HUES48 (cell line): ENCODE data around the gene TAS2R39.
"Not testable (repeated sequence)": the region's sequence is repeated elsewhere in the genome, so short reads cannot be mapped to it uniquely, and the experiment has no call there.

Experiments used
- H3K27ac ChIP-seq: one replicate; pipeline ENCODE4 v1.7.0; 2013; ENCODE audit warnings: low read depth, low read length, inconsistent platforms
- H3K27me3 ChIP-seq: 2 replicates; pipeline ENCODE4 v1.6.1; 2013; ENCODE audit warnings: mild to moderate bottlenecking, low read length; ENCODE audit not compliant: control insufficient read depth, insufficient read depth
- H3K36me3 ChIP-seq: 2 replicates; pipeline ENCODE4 v1.6.1; 2013; ENCODE audit warnings: low read length; ENCODE audit not compliant: control insufficient read depth, insufficient read depth
- H3K4me1 ChIP-seq: 2 replicates; pipeline ENCODE4 v1.6.1; 2013; ENCODE audit warnings: mild to moderate bottlenecking, low read length; ENCODE audit not compliant: control insufficient read depth, insufficient read depth
- H3K4me3 ChIP-seq: 2 replicates; pipeline ENCODE4 v1.5.1; 2013; ENCODE audit warnings: mild to moderate bottlenecking, low read depth, low read length
- H3K9ac ChIP-seq: 2 replicates; pipeline ENCODE4 v1.6.1; 2013; ENCODE audit warnings: mild to moderate bottlenecking, low read depth, low read length, moderate library complexity
- H3K9me3 ChIP-seq: 2 replicates; pipeline ENCODE4 v1.6.1; 2013; ENCODE audit warnings: low read length; ENCODE audit not compliant: control insufficient read depth, insufficient read depth

Gene TAS2R39

DNA sequence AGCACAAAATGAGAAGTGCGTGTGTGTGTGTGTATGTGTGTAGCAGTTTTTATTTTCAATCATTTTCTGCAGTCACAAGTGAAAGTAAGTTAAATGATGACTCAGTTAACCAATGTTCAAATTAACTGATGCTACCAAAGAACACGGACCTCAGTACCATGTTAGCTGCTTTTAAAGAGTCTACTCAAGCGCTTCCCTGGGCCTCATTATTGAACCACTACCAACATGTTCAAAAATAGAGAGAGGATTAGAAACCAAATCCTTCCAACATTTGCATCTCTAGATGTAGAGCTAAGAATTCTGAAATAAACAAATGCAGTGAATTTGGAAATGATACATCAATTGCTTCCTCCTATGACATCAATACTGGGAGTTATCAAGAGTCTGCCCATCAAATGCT, at the start of gene TAS2R39:
TSS of gene TAS2R39 (plus strand) at position 396 of the 400 bp plus-strand sequence. CDS start at position 396, 0 bp downstream.
- H3K9ac ChIP-seq: no peak within 1 kb of the TSS
- no peaks in the 10 kb centered on the region for H3K27me3 ChIP-seq
- H3K36me3 ChIP-seq: no peaks in the 10 kb centered on the region
- H3K4me3 ChIP-seq: no peak within 1 kb of the TSS
- H3K4me1 ChIP-seq: peaks cover 7% of the 10 kb centered on the region; the same call in 1 of the 2 replicates
- H3K9me3 ChIP-seq: no peaks in the 10 kb centered on the region
- no peak within 1 kb of the TSS for H3K27ac ChIP-seq

DNA sequence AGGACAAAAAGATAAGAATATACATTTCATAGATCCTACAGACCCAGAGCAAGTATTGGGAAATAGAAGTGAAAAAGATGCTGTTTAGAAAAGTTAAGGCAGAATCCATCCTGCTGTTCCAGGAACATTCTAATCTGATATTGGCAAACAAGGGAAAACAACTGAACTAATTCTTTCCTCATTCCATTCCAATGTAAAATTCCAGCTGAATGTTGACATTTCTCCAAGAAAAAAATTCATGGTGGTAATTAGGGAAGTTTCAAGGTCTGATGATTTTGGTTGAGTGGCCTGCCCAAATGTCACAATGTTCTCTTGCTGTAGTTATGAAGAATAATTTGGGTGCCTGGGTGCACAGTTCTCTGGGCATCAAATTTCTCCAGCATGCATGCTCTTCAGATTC, 36.1 kb upstream of the TAS2R39 start:
- Histone ChIP-seq H3K9ac (no peak overlapping the region), H3K27me3 (no peaks in the 10 kb centered on the region), H3K36me3 (no peaks in the 10 kb centered on the region), H3K4me1 (no peaks in the 10 kb centered on the region), H3K9me3 (no peaks in the 10 kb centered on the region), H3K4me3 (no peak overlapping the region), H3K27ac (no peak overlapping the region)

DNA sequence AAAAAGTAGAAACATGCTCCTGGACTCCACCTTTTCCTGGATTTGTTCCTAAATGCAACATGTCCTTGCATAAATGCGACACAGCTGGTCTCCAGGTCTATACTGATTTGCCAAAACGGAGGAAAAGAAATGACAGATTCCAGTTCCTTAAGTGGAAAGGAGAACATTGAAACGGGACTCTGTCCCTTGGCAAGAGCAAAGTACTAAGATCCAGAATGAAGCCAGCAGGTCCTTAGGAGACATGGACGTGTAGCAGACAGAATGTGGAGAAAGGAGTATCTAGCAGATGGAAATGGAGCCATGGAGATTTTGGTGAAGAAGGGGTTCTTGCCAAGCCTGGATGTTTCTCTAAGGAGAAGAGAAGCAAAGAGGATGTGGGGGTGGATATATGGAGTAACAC, 35.2 kb upstream of the TAS2R39 start:
- no peaks in the 10 kb centered on the region for H3K9me3 ChIP-seq
- H3K27me3 ChIP-seq: no peaks in the 10 kb centered on the region
- no peaks in the 10 kb centered on the region for H3K36me3 ChIP-seq
- no peak overlapping the region for H3K9ac ChIP-seq
- H3K4me3 ChIP-seq: no peak overlapping the region
- H3K4me1 ChIP-seq: no peaks in the 10 kb centered on the region
- no peak overlapping the region for H3K27ac ChIP-seq

DNA sequence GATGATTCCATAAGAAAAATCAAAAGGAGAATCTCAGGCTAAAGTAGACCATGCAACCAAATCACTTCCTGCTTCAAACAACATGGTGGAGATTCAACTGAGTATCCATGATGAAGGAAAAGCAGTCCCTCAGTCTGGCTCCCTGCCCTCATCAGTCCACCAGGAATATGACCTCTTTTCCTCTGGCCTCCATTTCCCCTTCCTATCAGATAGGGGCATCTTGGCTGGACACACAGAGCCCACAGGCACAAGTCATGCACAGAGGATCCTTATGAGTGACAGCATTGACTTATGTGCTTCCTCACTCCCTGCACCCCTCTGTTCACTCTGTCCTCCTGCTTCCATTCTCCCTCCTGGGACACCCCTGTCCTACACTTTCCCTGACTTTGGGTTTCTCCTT, 34.6 kb upstream of the TAS2R39 start:
- no peak overlapping the region for H3K4me3 ChIP-seq
- H3K36me3 ChIP-seq: no peaks in the 10 kb centered on the region
- no peaks in the 10 kb centered on the region for H3K27me3 ChIP-seq
- no peak overlapping the region for H3K9ac ChIP-seq
- H3K4me1 ChIP-seq: no peaks in the 10 kb centered on the region
- H3K27ac ChIP-seq: no peak overlapping the region
- no peaks in the 10 kb centered on the region for H3K9me3 ChIP-seq

DNA sequence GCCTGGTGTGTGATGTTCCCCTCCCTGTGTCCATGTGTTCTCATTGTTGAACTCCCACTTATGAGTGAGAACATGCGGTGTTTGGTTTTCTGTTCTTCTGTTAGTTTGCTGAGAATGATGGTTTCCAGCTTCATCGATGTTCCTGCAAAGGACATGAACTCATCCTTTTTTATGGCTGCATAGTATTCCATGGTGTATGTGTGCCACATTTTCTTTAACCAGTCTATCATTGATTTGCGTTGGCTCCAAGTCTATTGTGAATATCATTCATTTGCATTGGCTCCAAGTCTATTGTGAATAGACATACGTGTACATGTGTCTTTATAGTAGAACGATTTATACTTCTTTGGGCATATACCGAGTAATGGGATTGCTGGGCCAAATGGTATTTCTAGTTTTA, 32.5 kb upstream of the TAS2R39 start:
- not testable (repeated sequence) for H3K9me3 ChIP-seq, H3K4me1 ChIP-seq, H3K27ac ChIP-seq, H3K36me3 ChIP-seq, H3K9ac ChIP-seq, H3K27me3 ChIP-seq, H3K4me3 ChIP-seq

DNA sequence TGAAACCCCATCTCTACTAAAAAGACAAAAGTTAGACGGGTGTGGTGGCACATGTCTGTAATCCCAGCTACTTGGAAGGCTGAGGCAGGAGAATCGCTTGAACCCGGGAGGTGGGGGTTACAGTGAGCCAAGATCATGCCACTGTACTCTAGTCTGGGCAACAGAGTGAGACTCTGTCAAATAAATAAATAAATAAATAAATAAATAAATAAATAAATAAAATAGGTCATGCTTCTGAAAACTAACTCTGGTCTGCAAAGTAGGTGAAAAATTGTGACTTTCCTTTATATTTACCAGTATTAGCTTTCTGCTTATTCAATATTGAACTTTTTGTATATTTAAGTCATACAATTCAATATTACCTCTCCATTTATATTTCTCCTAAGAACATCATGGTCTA, 24.6 kb upstream of the TAS2R39 start:
- not testable (repeated sequence) for H3K4me3 ChIP-seq, H3K9ac ChIP-seq, H3K27ac ChIP-seq, H3K9me3 ChIP-seq, H3K27me3 ChIP-seq, H3K4me1 ChIP-seq, H3K36me3 ChIP-seq

DNA sequence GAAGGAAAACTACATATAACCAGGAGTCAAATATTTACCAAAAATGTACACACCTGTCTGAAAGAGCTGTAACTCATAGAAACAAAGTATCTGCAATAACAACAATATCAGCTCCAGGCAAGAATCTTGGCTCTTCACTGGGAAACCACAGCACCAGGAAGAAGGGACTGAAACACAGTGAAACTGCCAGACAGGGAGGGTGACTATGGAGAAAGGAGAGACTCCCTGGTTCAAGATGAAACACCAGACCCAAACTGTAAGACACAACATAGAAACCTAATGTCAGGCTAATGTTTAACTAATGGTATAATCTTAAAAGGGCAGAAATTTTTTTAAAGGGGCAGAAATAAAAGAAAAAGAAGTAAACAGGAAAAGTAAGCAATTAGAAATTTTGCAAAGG, 11.5 kb upstream of the TAS2R39 start:
- Histone ChIP-seq H3K9ac (no peak overlapping the region), H3K4me1 (no peaks in the 10 kb centered on the region), H3K4me3 (no peak overlapping the region), H3K27ac (no peak overlapping the region), H3K27me3 (no peaks in the 10 kb centered on the region), H3K9me3 (peaks cover 11% of the 10 kb centered on the region), H3K36me3 (no peaks in the 10 kb centered on the region)

DNA sequence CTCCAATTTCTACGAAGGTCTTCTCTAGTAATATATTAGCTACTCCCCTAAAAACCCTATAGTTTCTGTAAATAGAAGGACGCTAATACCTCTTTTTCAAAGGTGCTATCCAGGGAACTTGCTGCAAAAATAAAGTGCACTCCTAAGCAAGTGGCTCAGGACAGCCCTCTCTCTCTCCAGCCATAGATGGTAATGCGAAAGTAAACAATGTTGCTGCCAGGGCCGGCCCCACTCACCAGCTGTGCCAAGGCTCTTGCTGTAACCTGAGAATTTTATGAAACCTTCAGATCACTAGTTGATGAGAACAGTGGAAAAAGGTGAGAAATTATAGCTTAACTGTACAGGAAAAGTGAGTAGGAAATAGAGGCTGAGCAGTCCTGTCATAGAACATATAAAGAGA, 10.9 kb upstream of the TAS2R39 start:
- H3K4me3 ChIP-seq: no peak overlapping the region
- peaks cover 7% of the 10 kb centered on the region for H3K9me3 ChIP-seq
- H3K4me1 ChIP-seq: no peaks in the 10 kb centered on the region
- H3K27me3 ChIP-seq: no peaks in the 10 kb centered on the region
- H3K27ac ChIP-seq: no peak overlapping the region
- H3K36me3 ChIP-seq: no peaks in the 10 kb centered on the region
- H3K9ac ChIP-seq: no peak overlapping the region

DNA sequence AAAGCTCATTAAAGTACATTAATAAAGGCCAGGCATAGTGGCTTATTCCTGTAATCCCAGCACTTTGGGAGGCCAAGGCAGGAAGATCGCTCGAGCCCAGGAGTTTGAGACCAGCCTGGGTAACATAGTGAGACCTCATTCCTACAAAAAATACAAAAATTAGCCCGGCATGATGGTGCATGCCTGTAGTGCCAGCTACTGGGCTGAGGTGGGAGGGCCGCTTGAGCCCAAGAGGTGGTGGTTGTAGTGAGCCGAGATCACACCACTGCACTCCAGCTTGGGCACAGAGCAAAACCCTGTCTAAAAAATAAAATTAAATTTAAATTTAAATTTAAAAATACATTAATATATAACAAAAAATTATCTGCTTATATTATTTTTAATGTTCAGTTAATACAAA, 7.1 kb upstream of the TAS2R39 start:
- no peaks in the 10 kb centered on the region for H3K9me3 ChIP-seq
- H3K36me3 ChIP-seq: no peaks in the 10 kb centered on the region
- H3K4me3 ChIP-seq: no peak overlapping the region
- no peak overlapping the region for H3K9ac ChIP-seq
- H3K4me1 ChIP-seq: no peaks in the 10 kb centered on the region
- H3K27ac ChIP-seq: no peak overlapping the region
- no peaks in the 10 kb centered on the region for H3K27me3 ChIP-seq

DNA sequence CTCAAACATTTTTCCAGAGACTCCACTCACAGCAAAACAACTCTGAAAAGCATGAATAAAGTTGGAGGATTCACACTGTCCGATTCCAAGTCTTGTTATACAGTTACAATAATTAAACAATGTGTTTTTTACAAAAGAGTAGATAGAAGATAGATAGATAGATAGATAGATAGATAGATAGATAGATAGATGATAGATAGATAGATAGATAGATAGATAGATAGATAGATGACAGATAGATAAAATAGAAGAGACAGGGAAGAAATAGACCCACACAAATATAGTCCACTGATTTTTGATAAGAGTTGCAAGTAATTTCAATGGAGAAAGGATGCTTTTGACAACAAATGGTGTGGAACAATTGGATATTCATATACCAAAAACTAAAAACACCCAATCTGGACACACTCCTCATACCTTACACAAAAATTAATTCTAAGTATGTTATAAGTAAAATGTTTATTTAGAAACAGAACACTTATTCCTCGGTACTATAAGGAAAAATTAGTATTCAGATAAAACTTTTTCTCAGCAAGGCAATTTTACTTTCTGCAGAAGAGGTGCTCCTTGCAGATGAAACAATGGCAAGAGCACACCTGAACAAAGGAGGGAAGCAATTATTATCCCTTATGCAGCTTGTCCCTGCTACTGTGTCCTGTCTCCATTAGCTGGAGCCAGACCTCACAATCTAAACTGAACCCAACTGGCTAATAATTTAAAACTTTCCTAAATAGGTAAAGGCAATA, 5.7 kb upstream of the TAS2R39 start:
- Histone ChIP-seq H3K27ac (no peak overlapping the region), H3K36me3 (no peaks in the 10 kb centered on the region), H3K4me3 (no peak overlapping the region), H3K9me3 (no peaks in the 10 kb centered on the region), H3K4me1 (no peaks in the 10 kb centered on the region), H3K9ac (no peak overlapping the region), H3K27me3 (no peaks in the 10 kb centered on the region)

DNA sequence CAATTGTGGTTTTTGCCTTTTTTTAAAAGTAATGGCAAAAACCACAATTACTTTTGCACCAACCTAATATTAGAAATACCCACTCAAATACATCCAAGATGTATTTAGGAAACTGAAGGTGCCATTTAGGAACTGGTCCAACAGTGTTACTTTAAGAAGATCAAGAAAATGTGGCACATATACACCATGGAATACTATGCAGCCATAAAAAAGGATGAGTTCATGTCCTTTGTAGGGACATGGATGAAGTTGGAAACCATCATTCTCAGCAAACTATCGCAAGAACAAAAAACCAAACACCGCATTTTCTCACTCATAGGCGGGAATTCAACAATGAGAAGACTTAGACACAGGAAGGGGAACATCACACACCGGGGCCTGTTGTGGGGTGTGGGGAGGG, 2.4 kb upstream of the TAS2R39 start:
- H3K27ac ChIP-seq, H3K4me1 ChIP-seq, H3K27me3 ChIP-seq, H3K9me3 ChIP-seq, H3K4me3 ChIP-seq, H3K9ac ChIP-seq, H3K36me3 ChIP-seq: not testable (repeated sequence)
